SU-DHL-6 (cell line): ENCODE results near the gene DUOXA1.

Experiments used
- H2AFZ ChIP-seq: fragments of 200-600 bp; sonication (generic); 2 replicates; pipeline ENCODE4 v1.6.1; 2014; ENCODE audit warnings: low read depth, mild to moderate bottlenecking, moderate library complexity, mixed read lengths, antibody characterized with exemption, low read length; ENCODE audit not compliant: severe bottlenecking
- H3F3A ChIP-seq: fragments of 200-600 bp; shearing (Covaris generic); 2 replicates; pipeline ENCODE4 v1.6.0; 2016; ENCODE audit warnings: antibody characterized with exemption, mild to moderate bottlenecking; ENCODE audit not compliant: insufficient read depth
- H3K27ac ChIP-seq: fragments of 200-600 bp; sonication (generic); 2 replicates; pipeline ENCODE4 v1.5.1; 2016; ENCODE audit warnings: low read depth, mild to moderate bottlenecking, low read length, moderate library complexity, mixed read lengths
- H3K27me3 ChIP-seq: fragments of 200-600 bp; sonication (generic), shearing (Covaris generic); 2 replicates; pipeline ENCODE4 v1.6.0; 2014; ENCODE audit warnings: mild to moderate bottlenecking, low read length
- H3K36me3 ChIP-seq: fragments of 200-600 bp; sonication (generic); 2 replicates; pipeline ENCODE4 v1.6.1; 2014; ENCODE audit warnings: mild to moderate bottlenecking, low read length, mixed read lengths
- H3K4me2 ChIP-seq: fragments of 300-600, 200-600 bp; shearing (Covaris generic), sonication (generic); 2 replicates; pipeline ENCODE4 v1.6.0; 2014; ENCODE audit warnings: low read length, low read depth, mild to moderate bottlenecking; ENCODE audit not compliant: poor library complexity, severe bottlenecking
- H3K4me3 ChIP-seq: fragments of 200-600 bp; sonication (generic); 2 replicates; pipeline ENCODE4 v1.5.1; 2014; ENCODE audit warnings: antibody characterized with exemption, low read length, mild to moderate bottlenecking, mixed read lengths; ENCODE audit not compliant: insufficient read depth, poor library complexity, severe bottlenecking
- H3K79me2 ChIP-seq: fragments of 200-600 bp; sonication (generic); 2 replicates; pipeline ENCODE4 v1.6.1; 2014; ENCODE audit warnings: mild to moderate bottlenecking, low read length, moderate library complexity; ENCODE audit not compliant: insufficient read depth
- H3K9ac ChIP-seq: fragments of 200-600 bp; sonication (generic); 2 replicates; pipeline ENCODE4 v1.7.0; 2014; ENCODE audit warnings: mild to moderate bottlenecking, low read length
- H3K9me2 ChIP-seq: fragments of 200-600 bp; sonication (generic); replicated peaks from 2 replicates; pipeline ENCODE4 v1.6.1; 2014; ENCODE audit warnings: low read length; ENCODE audit not compliant: insufficient read depth
- H3K9me3 ChIP-seq: fragments of 200-600 bp; sonication (generic); 2 replicates; pipeline ENCODE4 v1.6.1; 2014; ENCODE audit warnings: low read length, mixed read lengths; ENCODE audit not compliant: insufficient read depth
- H4K20me1 ChIP-seq: fragments of 200-600 bp; sonication (generic); 2 replicates; pipeline ENCODE4 v1.6.1; 2014; ENCODE audit warnings: low read depth, mild to moderate bottlenecking, antibody characterized with exemption, low read length, moderate library complexity, mixed read lengths
- EZH2phosphoT487 ChIP-seq: fragments of 200-600 bp; sonication (generic), shearing (Covaris generic); conservative IDR thresholded peaks from 2 replicates; pipeline ENCODE4 v1.6.1; 2018; ENCODE audit warnings: mild to moderate bottlenecking, antibody characterized with exemption, low read length, moderate library complexity, mixed read lengths
- TF ChIP-seq, protein P1 (sequence below): fragments of 200-600 bp; sonication (generic); IDR thresholded peaks from one replicate; pipeline ENCODE4 v1.5.1; 2017; ENCODE audit warnings: antibody characterized with exemption, mild to moderate bottlenecking, low read length, moderate library complexity; ENCODE audit not compliant: insufficient read depth, poor library complexity, severe bottlenecking

The DUOXA1 gene

DNA sequence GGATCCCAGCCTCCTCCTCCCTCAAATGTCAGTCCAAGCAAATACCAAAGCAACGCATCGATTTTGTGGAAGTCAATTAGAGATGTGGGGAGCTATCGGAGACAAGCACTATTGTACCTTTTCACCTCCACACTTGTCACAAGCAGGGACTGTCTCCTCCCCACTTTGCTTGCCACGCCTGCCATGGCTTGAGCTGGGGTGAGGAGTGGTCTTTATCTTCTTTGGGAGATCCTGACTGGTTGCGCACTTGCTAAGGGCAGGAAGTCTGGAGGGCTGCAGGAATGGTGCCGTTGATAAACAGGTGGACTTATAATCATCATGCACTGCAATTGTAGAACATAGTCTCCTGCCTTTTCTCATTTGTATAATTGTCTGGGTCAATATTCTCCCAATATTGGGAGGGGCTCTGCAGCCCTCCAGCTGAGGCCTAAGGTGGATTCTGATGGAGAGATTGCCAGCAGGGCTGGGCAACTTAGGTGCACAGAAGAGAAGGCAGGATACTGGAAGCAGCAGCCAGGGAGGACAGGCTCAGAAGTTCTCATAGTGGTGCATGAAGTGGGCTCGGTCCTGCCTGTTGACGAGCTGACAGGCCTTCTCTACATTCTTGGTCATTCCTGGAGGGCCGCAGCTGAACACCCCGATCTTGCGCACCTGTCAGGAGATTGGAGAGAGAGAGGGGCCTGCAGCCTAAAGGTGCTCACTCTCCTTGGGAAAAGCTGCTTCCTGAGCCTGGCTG lies 35.9 kb downstream of the DUOXA1 start:
- no peaks in the 10 kb centered on the region for H3K79me2 ChIP-seq
- H3K36me3 ChIP-seq = no peaks in the 10 kb centered on the region
- H3K4me3 ChIP-seq = no peak overlapping the region
- H3K9me2 ChIP-seq = no peaks in the 10 kb centered on the region
- no peaks in the 10 kb centered on the region for H4K20me1 ChIP-seq
- no peak overlapping the region for H3K27ac ChIP-seq
- H3F3A ChIP-seq = no peaks in the 10 kb centered on the region
- H2AFZ ChIP-seq = no peak overlapping the region
- H3K9me3 ChIP-seq = no peaks in the 10 kb centered on the region
- TF ChIP-seq, protein P1, sequence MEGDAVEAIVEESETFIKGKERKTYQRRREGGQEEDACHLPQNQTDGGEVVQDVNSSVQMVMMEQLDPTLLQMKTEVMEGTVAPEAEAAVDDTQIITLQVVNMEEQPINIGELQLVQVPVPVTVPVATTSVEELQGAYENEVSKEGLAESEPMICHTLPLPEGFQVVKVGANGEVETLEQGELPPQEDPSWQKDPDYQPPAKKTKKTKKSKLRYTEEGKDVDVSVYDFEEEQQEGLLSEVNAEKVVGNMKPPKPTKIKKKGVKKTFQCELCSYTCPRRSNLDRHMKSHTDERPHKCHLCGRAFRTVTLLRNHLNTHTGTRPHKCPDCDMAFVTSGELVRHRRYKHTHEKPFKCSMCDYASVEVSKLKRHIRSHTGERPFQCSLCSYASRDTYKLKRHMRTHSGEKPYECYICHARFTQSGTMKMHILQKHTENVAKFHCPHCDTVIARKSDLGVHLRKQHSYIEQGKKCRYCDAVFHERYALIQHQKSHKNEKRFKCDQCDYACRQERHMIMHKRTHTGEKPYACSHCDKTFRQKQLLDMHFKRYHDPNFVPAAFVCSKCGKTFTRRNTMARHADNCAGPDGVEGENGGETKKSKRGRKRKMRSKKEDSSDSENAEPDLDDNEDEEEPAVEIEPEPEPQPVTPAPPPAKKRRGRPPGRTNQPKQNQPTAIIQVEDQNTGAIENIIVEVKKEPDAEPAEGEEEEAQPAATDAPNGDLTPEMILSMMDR = no peak
- no peak for TF ChIP-seq EZH2phosphoT487
- no peaks in the 10 kb centered on the region for H3K27me3 ChIP-seq
- H3K4me2 ChIP-seq = no peak overlapping the region
- no peak overlapping the region for H3K9ac ChIP-seq

DNA sequence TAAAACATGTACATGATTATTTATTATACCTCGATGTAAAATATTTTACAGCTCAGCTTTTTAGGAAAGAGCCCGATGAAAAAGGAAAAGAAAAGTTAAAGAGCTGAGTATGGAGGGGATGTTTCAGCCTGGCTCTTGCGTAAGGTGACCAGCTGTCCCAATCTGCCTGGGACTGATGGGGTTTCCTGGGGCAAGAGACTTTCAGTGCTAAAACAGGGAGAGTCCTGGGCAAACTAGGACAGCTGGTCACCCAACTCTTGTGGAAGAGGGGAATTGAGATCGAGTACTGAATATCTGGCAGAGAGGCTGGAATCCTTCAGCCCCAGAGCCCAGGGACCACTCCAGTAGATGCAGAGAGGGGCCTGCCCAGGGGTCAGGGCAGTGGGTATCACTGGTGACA lies 36.7 kb downstream of the DUOXA1 start:
- no peaks in the 10 kb centered on the region for H3F3A ChIP-seq
- no peaks in the 10 kb centered on the region for H3K9me3 ChIP-seq
- no peaks in the 10 kb centered on the region for H3K79me2 ChIP-seq
- no peaks in the 10 kb centered on the region for H4K20me1 ChIP-seq
- H3K27me3 ChIP-seq = no peaks in the 10 kb centered on the region
- H3K27ac ChIP-seq = no peak overlapping the region
- H3K4me3 ChIP-seq = no peak overlapping the region
- H3K9me2 ChIP-seq = no peaks in the 10 kb centered on the region
- H3K4me2 ChIP-seq = no peak overlapping the region
- no peak overlapping the region for H3K9ac ChIP-seq
- TF ChIP-seq EZH2phosphoT487 = no peak
- TF ChIP-seq, protein P1 = no peak
- H3K36me3 ChIP-seq = no peaks in the 10 kb centered on the region
- no peak overlapping the region for H2AFZ ChIP-seq

DNA sequence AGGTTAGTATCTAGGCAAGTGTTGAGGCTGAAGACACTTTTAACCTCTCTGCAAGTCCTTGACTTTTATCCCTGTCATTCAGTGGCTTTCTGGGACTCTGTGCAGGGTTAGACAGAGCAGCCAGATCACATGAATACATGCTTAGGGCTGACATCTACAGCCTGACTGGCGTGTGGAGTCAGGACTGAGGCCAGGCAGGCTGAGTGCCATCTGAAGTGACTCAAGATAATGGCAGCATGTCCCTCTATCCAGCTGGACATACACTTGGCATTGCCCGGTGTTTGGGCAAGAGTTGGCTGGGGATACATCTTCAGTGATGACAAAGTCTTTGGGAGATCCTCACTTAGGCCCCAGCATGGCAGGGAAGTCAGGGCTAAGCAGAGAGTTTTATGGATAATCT lies 38.1 kb downstream of the DUOXA1 start:
- H3K9me2 ChIP-seq = no peaks in the 10 kb centered on the region
- no peak overlapping the region for H3K27ac ChIP-seq
- no peak for TF ChIP-seq EZH2phosphoT487
- TF ChIP-seq, protein P1 = no peak
- H2AFZ ChIP-seq = no peak overlapping the region
- no peaks in the 10 kb centered on the region for H3K9me3 ChIP-seq
- H3K27me3 ChIP-seq = no peaks in the 10 kb centered on the region
- no peaks in the 10 kb centered on the region for H3F3A ChIP-seq
- no peaks in the 10 kb centered on the region for H4K20me1 ChIP-seq
- no peaks in the 10 kb centered on the region for H3K36me3 ChIP-seq
- H3K4me2 ChIP-seq = no peak overlapping the region
- no peak overlapping the region for H3K9ac ChIP-seq
- no peaks in the 10 kb centered on the region for H3K79me2 ChIP-seq
- no peak overlapping the region for H3K4me3 ChIP-seq
